BJ (cell line): ENCODE measurements around the gene ARHGAP8. TPM values are rescaled to one million over a fixed set of nuclear protein-coding genes. Genes with fewer than 3 reads are reported as not detected.

Experiments
- CTCF ChIA-PET: fragments of 350-600 bp; formaldehyde crosslinking; extraction: SDS; loops from one replicate; lab custom pipeline; 2021; ENCODE audit warnings: antibody characterized with exemption, inconsistent platforms; lab: Yijun Ruan, JAX
- POLR2A ChIA-PET: fragments of 300-600 bp; sonication (Branson Sonifier 250); formaldehyde crosslinking; extraction: SDS; loops from one replicate; lab custom pipeline; 2021; ENCODE audit warnings: antibody characterized with exemption; lab: Charles Lee
- DNase-seq: peaks from one replicate; pipeline ENCODE4 v3.0.0-alpha.2; 2011; ENCODE audit warnings: low read depth
- H3K27me3 ChIP-seq: 2 replicates; pipeline ENCODE4 v1.6.0; 2011; ENCODE audit warnings: low read length; ENCODE audit not compliant: control insufficient read depth, insufficient read depth
- H3K36me3 ChIP-seq: 2 replicates; pipeline ENCODE4 v1.5.1; 2011; ENCODE audit warnings: low read length; ENCODE audit not compliant: control insufficient read depth, insufficient read depth
- H3K4me3 ChIP-seq: 2 replicates; pipeline ENCODE4 v1.5.1; 2011; ENCODE audit warnings: low read depth, mild to moderate bottlenecking, control low read depth, low read length
- polyA minus RNA-seq: library from RNA; depleted of rRNA, polyadenylated mRNA; stranded (reverse); fragments of >200 nt; gene quantifications from 2 replicates; pipeline ENCODE4 v1.2.3, GENCODE V29; 2011; rRNA and poly(A)+ RNA removed
- polyA plus RNA-seq: library from polyadenylated mRNA; depleted of rRNA; stranded (reverse); fragments of >200 nt; gene quantifications from 2 replicates; pipeline ENCODE4 v1.2.3, GENCODE V29; 2011; rRNA removed
- TF ChIP-seq, protein P1 (sequence below): IDR thresholded peaks from 2 replicates; pipeline ENCODE4 v1.5.1; 2011; ENCODE audit warnings: low read depth, mild to moderate bottlenecking, control low read depth, inconsistent platforms, low read length, moderate library complexity; ENCODE audit not compliant: insufficient read depth

Gene ARHGAP8
- polyA plus RNA-seq: 0.18 and 0.39 TPM in 2 replicates
- polyA minus RNA-seq: 0.57 TPM in 1 of 2 replicates, not detected in the other

- ChIA-PET POLR2A (no interaction called here), CTCF (no interaction called here)
- TF ChIP-seq, protein P1, sequence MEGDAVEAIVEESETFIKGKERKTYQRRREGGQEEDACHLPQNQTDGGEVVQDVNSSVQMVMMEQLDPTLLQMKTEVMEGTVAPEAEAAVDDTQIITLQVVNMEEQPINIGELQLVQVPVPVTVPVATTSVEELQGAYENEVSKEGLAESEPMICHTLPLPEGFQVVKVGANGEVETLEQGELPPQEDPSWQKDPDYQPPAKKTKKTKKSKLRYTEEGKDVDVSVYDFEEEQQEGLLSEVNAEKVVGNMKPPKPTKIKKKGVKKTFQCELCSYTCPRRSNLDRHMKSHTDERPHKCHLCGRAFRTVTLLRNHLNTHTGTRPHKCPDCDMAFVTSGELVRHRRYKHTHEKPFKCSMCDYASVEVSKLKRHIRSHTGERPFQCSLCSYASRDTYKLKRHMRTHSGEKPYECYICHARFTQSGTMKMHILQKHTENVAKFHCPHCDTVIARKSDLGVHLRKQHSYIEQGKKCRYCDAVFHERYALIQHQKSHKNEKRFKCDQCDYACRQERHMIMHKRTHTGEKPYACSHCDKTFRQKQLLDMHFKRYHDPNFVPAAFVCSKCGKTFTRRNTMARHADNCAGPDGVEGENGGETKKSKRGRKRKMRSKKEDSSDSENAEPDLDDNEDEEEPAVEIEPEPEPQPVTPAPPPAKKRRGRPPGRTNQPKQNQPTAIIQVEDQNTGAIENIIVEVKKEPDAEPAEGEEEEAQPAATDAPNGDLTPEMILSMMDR: no peak
- Histone ChIP-seq H3K27me3 (peaks cover 14% of the 10 kb centered on the region), H3K36me3 (no peaks in the 10 kb centered on the region), H3K4me3 (no peak within 1 kb of the TSS)
- no peak for DNase-seq
These were observed at the start of gene ARHGAP8 for GRCh38 chr22:44752285-44753188. Gene ARHGAP8 (plus strand): TSS chr22:44752575. CDS start chr22:44786528, 33,953 bp downstream.

- Histone ChIP-seq H3K4me3 (peak overlapping the region; percentile 63), H3K36me3 (peaks cover 3% of the 10 kb centered on the region), H3K27me3 (no peaks in the 10 kb centered on the region)
- ChIA-PET POLR2A (no interaction called here), CTCF (interaction anchor here (0.7 to 1.3 kb wide), 3 partner anchors 18 to 33 kb away, joined by 3 to 4 read pairs (median 3); no protein-coding TSS in a partner anchor)
- TF ChIP-seq, protein P1: 0 out of 2 replicates have a peak, but pooled peaks have one; percentile 8
- DNase-seq: no peak
These were observed 49.0 kb upstream of the ARHGAP8 start for GRCh38 chr22:44703255-44703870.

DNA sequence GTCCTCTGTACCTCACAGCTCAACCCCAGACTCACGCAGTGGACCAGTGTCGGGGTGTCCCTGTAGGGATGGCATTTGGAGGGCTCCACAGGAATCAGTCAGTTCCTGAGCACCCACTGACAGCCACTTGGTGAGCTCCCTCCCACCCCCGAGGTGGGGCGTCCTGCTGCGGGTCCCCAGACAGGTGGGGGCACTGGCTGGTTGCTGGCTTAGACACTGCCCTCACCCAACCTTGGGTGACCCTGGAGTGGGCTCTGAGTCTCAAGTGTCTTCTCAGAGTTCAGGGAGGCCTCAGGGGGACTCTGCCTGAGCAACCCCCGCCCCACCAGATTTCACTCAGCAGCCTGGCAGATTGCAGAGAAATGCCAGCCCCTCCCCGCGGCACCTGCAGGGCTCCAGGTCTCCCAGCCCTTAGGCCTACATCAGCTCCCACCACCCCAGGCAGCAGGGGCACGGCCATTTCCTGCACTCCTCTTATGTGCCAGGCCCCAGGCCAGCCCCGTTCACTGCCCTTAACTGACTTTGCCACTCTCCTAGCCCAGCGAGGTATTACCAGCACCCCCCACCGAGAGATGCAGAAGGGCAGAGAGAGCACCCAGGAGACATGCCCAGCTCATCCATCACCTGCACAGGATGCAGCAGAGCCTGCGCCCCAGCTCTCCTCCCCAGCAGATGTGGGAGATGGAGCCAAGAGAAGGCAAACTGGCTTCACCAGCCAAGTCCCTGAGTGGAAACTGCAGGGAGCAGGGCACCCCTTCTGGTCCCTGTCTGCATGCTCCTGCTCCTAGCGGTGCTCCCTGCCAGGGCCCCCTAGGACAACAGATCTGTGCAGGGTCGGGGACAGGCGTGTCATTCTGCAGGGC lies 48.0 kb upstream of the ARHGAP8 start:
- ChIA-PET POLR2A (no interaction called here), CTCF (interaction anchor here (0.9 to 1.3 kb wide), 3 partner anchors 19 to 34 kb away, joined by 3 to 4 read pairs (median 4); no protein-coding TSS in a partner anchor)
- H3K27me3 ChIP-seq: no peaks in the 10 kb centered on the region
- TF ChIP-seq, protein P1: no peak
- no peak for DNase-seq
- no peak overlapping the region for H3K4me3 ChIP-seq
- H3K36me3 ChIP-seq: peaks cover 3% of the 10 kb centered on the region

- peaks cover 3% of the 10 kb centered on the region for H3K36me3 ChIP-seq
- no peak for DNase-seq
- ChIA-PET CTCF (interaction anchor here (0.9 to 1.3 kb wide), 2 partner anchors 19 to 35 kb away, joined by 3 to 4 read pairs; no protein-coding TSS in a partner anchor), POLR2A (no interaction called here)
- H3K27me3 ChIP-seq: no peaks in the 10 kb centered on the region
- TF ChIP-seq, protein P1: no peak
- no peak overlapping the region for H3K4me3 ChIP-seq
These were observed 47.4 kb upstream of the ARHGAP8 start for GRCh38 chr22:44705022-44705297.
